Small intestine (tissue), 7 donors: ENCODE measurements around the gene AUTS2. TPM values are rescaled to one million over a fixed set of nuclear protein-coding genes. Genes with fewer than 3 reads are reported as not detected.

Source experiments
- DNase-seq, 2 donors: peaks; one replicate each; pipeline versions ENCODE4 v3.0.0 to v3.0.0-alpha.2; 2013
- FAIRE-seq: peaks from 2 replicates; lab custom pipeline; 2012; peaks lifted over from hg19 to GRCh38; lab: Jason Lieb, UNC
- H3K27ac ChIP-seq, 3 donors: one replicate each; pipeline ENCODE4 v1.5.1; 2013; ENCODE audit warnings: low read length in 2 of 3, mild to moderate bottlenecking in 2 of 3, control low read depth in 1 of 3, inconsistent platforms in 1 of 3, low read depth in 1 of 3, moderate library complexity in 1 of 3
- H3K27me3 ChIP-seq, 3 donors: one replicate each; pipeline ENCODE4 v1.6.1; 2013; ENCODE audit warnings: low read length in 3 of 3, inconsistent platforms in 1 of 3; ENCODE audit not compliant: control insufficient read depth in 3 of 3, insufficient read depth in 3 of 3
- H3K36me3 ChIP-seq, 3 donors: one replicate each; pipeline ENCODE4 v1.6.1; 2013; ENCODE audit warnings: low read length in 3 of 3, inconsistent platforms in 1 of 3, low read depth in 1 of 3, mild to moderate bottlenecking in 1 of 3, moderate library complexity in 1 of 3; ENCODE audit not compliant: control insufficient read depth in 3 of 3, insufficient read depth in 2 of 3
- H3K4me1 ChIP-seq, 3 donors: one replicate each; pipeline ENCODE4 v1.6.1; 2013; ENCODE audit warnings: low read length in 2 of 3, inconsistent platforms in 1 of 3, low read depth in 1 of 3, mild to moderate bottlenecking in 1 of 3, moderate library complexity in 1 of 3; ENCODE audit not compliant: control insufficient read depth in 3 of 3, insufficient read depth in 2 of 3
- H3K4me3 ChIP-seq, 3 donors: one replicate each; pipeline ENCODE4 v1.5.1; 2013; ENCODE audit warnings: low read length in 3 of 3, control low read depth in 1 of 3, inconsistent platforms in 1 of 3, low read depth in 1 of 3, mild to moderate bottlenecking in 1 of 3, moderate library complexity in 1 of 3
- H3K9me3 ChIP-seq, 2 donors: one replicate each; pipeline ENCODE4 v1.6.1; 2013; ENCODE audit warnings: low read depth in 1 of 2, low read length in 1 of 2; ENCODE audit not compliant: control insufficient read depth in 2 of 2, insufficient read depth in 1 of 2
- WGBS, 3 donors: extraction: QIAGEN DNeasy Blood & Tissue Kit; methylation state at CpG; one replicate each; pipeline ENCODE4 v1.1.7; 2013; 5-methylcytosine and 5-hydroxymethylcytosine counted together
- polyA plus RNA-seq, 4 donors: library from polyadenylated mRNA; stranded (reverse) in 3 of 4; unstranded in 1 of 4; fragments of 200-250 nt in 3 of 4; fragments of 120-200 nt in 1 of 4; gene quantifications; one replicate each; pipeline versions ENCODE4 v1.2.1 to v1.2.3, GENCODE V29; 2013
- donor health status: healthy with polysubstance abuse.
- donor health status: control.
- donor health status: control.
- donor health status: Bipolar disorder and iron deficiency.
- donor health status: healthy.

The AUTS2 gene
- polyA plus RNA-seq, 4 donors, result 4.9 to 43.5 (median 13.6) TPM

- no peak for DNase-seq
- 97 to 99% (median 98%) methylated on average over 13 of the region's 13 CpGs for WGBS, 3 donors
- H3K27ac ChIP-seq, result no peak overlapping the region
- no peaks in the 10 kb centered on the region for H3K36me3 ChIP-seq
- FAIRE-seq, result no peak
- H3K4me3 ChIP-seq, result no peak overlapping the region
- H3K4me1 ChIP-seq, result no peaks in the 10 kb centered on the region
- no peaks in the 10 kb centered on the region for H3K27me3 ChIP-seq
- peaks cover 0 to 4% of the 10 kb centered on the region in 2 donors for H3K9me3 ChIP-seq
Measured at GRCh38 chr7:70487886-70488285, 889.6 kb downstream of the AUTS2 start.

GRCh38 chr7:70489813-70490212, 891.5 kb downstream of the AUTS2 start:
- DNase-seq (no peak), FAIRE-seq (no peak)
- Histone ChIP-seq H3K27me3 (no peaks in the 10 kb centered on the region), H3K36me3 (no peaks in the 10 kb centered on the region), H3K4me1 (no peaks in the 10 kb centered on the region), H3K9me3 (peaks cover 0 to 3% of the 10 kb centered on the region in 2 donors), H3K4me3 (no peak overlapping the region), H3K27ac (no peak overlapping the region)
- WGBS, 3 donors, result 13 to 25% (median 21%) methylated on average over 1 of the region's 1 CpG

DNA sequence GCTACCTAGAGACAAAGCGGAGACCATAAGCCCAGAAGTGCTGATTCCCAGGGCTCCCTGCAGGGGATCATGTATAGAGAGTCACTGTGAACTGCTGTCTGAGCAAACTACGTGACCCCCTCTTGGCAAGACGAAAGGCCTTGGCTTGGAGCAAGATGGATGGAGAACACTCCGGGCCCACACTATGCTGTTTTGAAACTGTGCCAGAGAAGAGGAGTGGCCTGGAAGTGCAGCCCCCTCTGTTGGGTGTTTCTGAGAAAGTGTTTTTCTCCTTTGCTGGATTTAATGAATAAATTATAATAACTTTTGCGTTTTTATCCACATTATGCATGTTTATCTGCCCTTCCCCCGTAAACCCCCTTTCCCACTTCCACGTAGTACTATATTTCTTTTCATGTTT, 894.4 kb downstream of the AUTS2 start:
- H3K4me1 ChIP-seq, result no peaks in the 10 kb centered on the region
- no peaks in the 10 kb centered on the region for H3K27me3 ChIP-seq
- WGBS, 3 donors, result 81 to 90% (median 90%) methylated on average over 7 of the region's 7 CpGs
- no peak for DNase-seq
- no peak overlapping the region for H3K4me3 ChIP-seq
- H3K27ac ChIP-seq, result no peak overlapping the region
- no peaks in the 10 kb centered on the region for H3K36me3 ChIP-seq
- FAIRE-seq, result no peak
- H3K9me3 ChIP-seq, result peaks cover 0 to 3% of the 10 kb centered on the region in 2 donors

DNA sequence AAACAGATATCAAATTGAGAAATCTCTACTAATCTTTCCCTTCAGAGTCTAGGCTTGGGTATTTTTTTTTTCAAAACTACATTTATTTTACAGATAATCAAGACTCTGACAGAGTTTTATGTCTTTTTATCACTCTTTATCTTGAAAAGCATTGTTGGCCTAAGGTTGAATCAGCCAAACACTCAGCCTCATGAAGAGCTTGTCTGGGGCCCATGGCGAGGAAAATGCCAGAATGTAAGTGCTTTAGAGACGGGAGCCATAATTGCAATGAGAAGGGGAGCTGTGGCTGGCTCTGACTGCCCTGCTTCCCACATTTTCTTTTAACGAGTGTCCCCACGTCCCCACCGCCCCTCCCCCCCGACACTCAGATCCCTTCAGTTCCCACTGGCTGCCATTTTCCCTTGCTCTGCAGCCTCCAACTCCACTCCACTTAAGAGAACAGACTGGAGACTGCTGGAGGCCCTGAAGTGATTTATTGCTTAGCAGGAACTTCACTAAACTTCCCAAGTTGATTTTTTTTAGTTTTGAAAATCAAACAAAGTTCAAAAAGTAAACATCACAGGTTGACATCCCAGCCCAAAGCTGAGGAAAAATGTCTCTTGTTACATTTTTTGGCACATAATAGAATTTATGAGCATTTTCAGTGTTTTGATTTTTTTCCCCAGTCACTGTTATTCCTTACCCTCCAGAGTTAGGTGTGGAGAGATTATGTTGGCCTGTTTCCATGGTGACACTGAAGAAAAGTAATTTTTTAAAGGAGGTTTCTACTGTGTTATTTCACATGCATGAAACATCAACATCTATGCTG, 896.2 kb downstream of the AUTS2 start:
- WGBS, 3 donors, result 73 to 90% (median 84%) methylated on average over 6 of the region's 6 CpGs
- no peaks in the 10 kb centered on the region for H3K36me3 ChIP-seq
- FAIRE-seq (no peak), DNase-seq (no peak)
- no peak overlapping the region for H3K27ac ChIP-seq
- no peak overlapping the region for H3K4me3 ChIP-seq
- H3K9me3 ChIP-seq, result peaks cover 0 to 3% of the 10 kb centered on the region in 2 donors
- no peaks in the 10 kb centered on the region for H3K4me1 ChIP-seq
- no peaks in the 10 kb centered on the region for H3K27me3 ChIP-seq

GRCh38 chr7:70495033-70495376, 896.7 kb downstream of the AUTS2 start:
- no peak overlapping the region for H3K4me3 ChIP-seq
- FAIRE-seq (no peak), DNase-seq (no peak)
- H3K4me1 ChIP-seq, result no peaks in the 10 kb centered on the region
- H3K27me3 ChIP-seq, result no peaks in the 10 kb centered on the region
- H3K9me3 ChIP-seq, result peaks cover 0 to 3% of the 10 kb centered on the region in 2 donors
- no peak overlapping the region for H3K27ac ChIP-seq
- WGBS, 3 donors, result 66 to 82% (median 80%) methylated on average over 3 of the region's 3 CpGs
- no peaks in the 10 kb centered on the region for H3K36me3 ChIP-seq

DNA sequence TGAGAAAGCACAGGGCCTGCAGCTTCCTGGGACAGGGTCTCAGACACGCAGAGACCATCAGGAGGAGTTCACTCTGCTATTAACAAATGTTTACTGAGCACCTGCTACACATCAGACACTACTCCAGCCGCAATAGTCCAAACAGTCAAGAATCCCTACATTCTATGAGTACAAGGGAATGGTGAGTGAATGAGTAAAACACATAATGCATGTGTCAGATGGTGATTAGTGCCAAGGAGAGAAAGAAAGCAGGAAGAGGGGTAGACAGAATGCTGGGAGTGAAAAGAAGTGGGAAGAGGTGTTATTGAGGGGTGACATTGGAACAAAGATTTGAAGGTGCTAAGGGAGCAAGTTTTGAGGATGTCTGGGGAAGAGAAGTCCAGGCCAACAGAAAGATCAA, 899.5 kb downstream of the AUTS2 start:
- DNase-seq (no peak), FAIRE-seq (no peak)
- WGBS, 3 donors, result 85 to 86% (median 86%) methylated on average over 2 of the region's 2 CpGs

GRCh38 chr7:70498232-70498992, 900.1 kb downstream of the AUTS2 start:
- peaks cover 0 to 2% (median 0%) of the 10 kb centered on the region in 3 donors for H3K36me3 ChIP-seq
- H3K9me3 ChIP-seq, result no peaks in the 10 kb centered on the region
- no peak overlapping the region for H3K4me3 ChIP-seq
- no peaks in the 10 kb centered on the region for H3K4me1 ChIP-seq
- no peaks in the 10 kb centered on the region for H3K27me3 ChIP-seq
- H3K27ac ChIP-seq, result no peak overlapping the region
- 64 to 76% (median 75%) methylated on average over 5 of the region's 5 CpGs for WGBS, 3 donors
- FAIRE-seq (no peak), DNase-seq (no peak)

More for the DNA sequence above, 899.5 kb downstream of the AUTS2 start:
- Histone ChIP-seq H3K9me3 (peaks cover 0 to 3% of the 10 kb centered on the region in 2 donors), H3K36me3 (peaks cover 0 to 2% (median 0%) of the 10 kb centered on the region in 3 donors), H3K4me1 (no peaks in the 10 kb centered on the region), H3K27ac (no peak overlapping the region), H3K27me3 (no peaks in the 10 kb centered on the region), H3K4me3 (no peak overlapping the region)

GRCh38 chr7:70500261-70500660, 902.0 kb downstream of the AUTS2 start:
- no peak for FAIRE-seq
- Histone ChIP-seq H3K4me3 (no peak overlapping the region), H3K36me3 (peaks cover 0 to 2% (median 0%) of the 10 kb centered on the region in 3 donors), H3K27ac (no peak overlapping the region), H3K9me3 (no peaks in the 10 kb centered on the region), H3K27me3 (no peaks in the 10 kb centered on the region), H3K4me1 (no peaks in the 10 kb centered on the region)
- DNase-seq, result no peak
- 85 to 95% (median 93%) methylated on average over 7 of the region's 7 CpGs for WGBS, 3 donors
